GM12878 (cell line): ENCODE results near the gene GMDS. TPM values are rescaled to one million over a fixed set of nuclear protein-coding genes. Genes with fewer than 3 reads are reported as not detected.
A peak's percentile ranks its signal among the peaks of the same experiment; 100 is the strongest.

Source experiments
- ATAC-seq: fragments of 200-7000 bp; cut with Tn5 transposase; 3 replicates; pipeline ENCODE4 v1.9.1; 2020; ENCODE audit warnings: mild to moderate bottlenecking, moderate library complexity
- BruUV-seq: library from RNA; stranded (reverse); fragments of 400-500 nt; replicated peaks from 2 replicates; lab custom pipeline; 2021; lab: Mats Ljungman, UMichigan
- CTCF ChIA-PET: fragments of 300-600 bp; sonication (Branson Sonifier 250); formaldehyde crosslinking; extraction: SDS; loops from one replicate; lab custom pipeline; 2021; ENCODE audit warnings: inconsistent platforms; lab: Yijun Ruan, JAX
- POLR2A ChIA-PET: fragments of 350-600 bp; formaldehyde crosslinking; extraction: SDS; loops from one replicate; lab custom pipeline; 2021; ENCODE audit warnings: inconsistent platforms; lab: Charles Lee
- RAD21 ChIA-PET: fragments of 300-600 bp; sonication (Branson Sonifier 250); formaldehyde crosslinking; loops from one replicate; lab custom pipeline; 2023; ENCODE audit warnings: antibody characterized with exemption; ENCODE audit not compliant: unreplicated experiment; lab: Charles Lee
- SMC1A ChIA-PET: fragments of 300-600 bp; sonication (Branson Sonifier 250); formaldehyde crosslinking; loops from one replicate; lab custom pipeline; 2023; ENCODE audit not compliant: unreplicated experiment, uncharacterized antibody; lab: Charles Lee
- DNase-seq: peaks from one replicate; pipeline ENCODE4 v3.0.0-alpha.2; 2011; ENCODE audit warnings: low read depth, low spot score
- FAIRE-seq: peaks from 3 replicates; lab custom pipeline; 2011; peaks lifted over from hg19 to GRCh38; lab: Jason Lieb, UNC
- H2AFZ ChIP-seq: 2 replicates; pipeline ENCODE4 v1.6.0; 2011; ENCODE audit warnings: low read depth, low read length, control low read depth; ENCODE audit not compliant: control insufficient read depth
- H3K27ac ChIP-seq: 2 replicates; pipeline ENCODE4 v1.5.1; 2011; ENCODE audit warnings: control low read depth; ENCODE audit not compliant: control insufficient read depth, insufficient read depth
- H3K27me3 ChIP-seq, 2 experiments: replicated peaks in 1 of 2; 2 replicates each; pipeline versions ENCODE4 v1.6.0 to v1.6.1; 2011; ENCODE audit warnings: low read length in 1 of 2; ENCODE audit not compliant: control insufficient read depth in 2 of 2, insufficient read depth in 2 of 2
- H3K36me3 ChIP-seq, 2 experiments: 2 replicates each; pipeline ENCODE4 v1.5.1; 2011; ENCODE audit warnings: low read length in 1 of 2; ENCODE audit not compliant: control insufficient read depth in 2 of 2, insufficient read depth in 2 of 2
- H3K4me1 ChIP-seq: 2 replicates; pipeline ENCODE4 v1.6.1; 2011; ENCODE audit warnings: mild to moderate bottlenecking, low read length, moderate library complexity, mixed read lengths; ENCODE audit not compliant: control insufficient read depth, insufficient read depth
- H3K4me2 ChIP-seq: 2 replicates; pipeline ENCODE4 v1.6.0; 2011; ENCODE audit warnings: control low read depth; ENCODE audit not compliant: control insufficient read depth, insufficient read depth
- H3K4me3 ChIP-seq: fragments of 200-600 bp; sonication (generic); 2 replicates; pipeline ENCODE4 v1.5.1; 2016
- H3K79me2 ChIP-seq: 2 replicates; pipeline ENCODE4 v1.6.0; 2011; ENCODE audit warnings: low read length; ENCODE audit not compliant: control insufficient read depth, insufficient read depth
- H3K9ac ChIP-seq: 2 replicates; pipeline ENCODE4 v1.8.0; 2011; ENCODE audit warnings: low read length, control low read depth, mixed read lengths; ENCODE audit not compliant: control insufficient read depth, insufficient read depth
- H3K9me3 ChIP-seq: replicated peaks from 3 replicates; pipeline ENCODE4 v1.5.1; 2011; ENCODE audit warnings: mild to moderate bottlenecking, low read length; ENCODE audit not compliant: control insufficient read depth, insufficient read depth
- H4K20me1 ChIP-seq: 2 replicates; pipeline ENCODE4 v1.6.0; 2011; ENCODE audit not compliant: control insufficient read depth, insufficient read depth
- DPF2 ChIP-seq: fragments of 450-650 bp; IDR thresholded peaks from 2 replicates; pipeline ENCODE4 v1.6.1; 2017; ENCODE audit warnings: mild to moderate bottlenecking
- EED ChIP-seq: sonication (generic); IDR thresholded peaks from 2 replicates; pipeline ENCODE4 v1.6.1; 2016; ENCODE audit warnings: antibody characterized with exemption, low read depth
- EP300 ChIP-seq, 2 experiments: fragments of 150-350 bp in 1 of 2; IDR thresholded peaks; 2 replicates each; pipeline ENCODE4 v1.6.1; 2011 to 2012; ENCODE audit warnings: low read depth in 2 of 2, low read length in 2 of 2, borderline replicate concordance in 1 of 2, improper control_type of control experiment in 1 of 2, inconsistent platforms in 1 of 2; ENCODE audit not compliant: control insufficient read depth in 1 of 2
- MTA3 ChIP-seq: IDR thresholded peaks from 2 replicates; pipeline ENCODE4 v1.6.1; 2012; ENCODE audit warnings: low read length, inconsistent platforms, borderline replicate concordance
- SREBF1 ChIP-seq: IDR thresholded peaks from 2 replicates; pipeline ENCODE4 v1.6.1; 2012; ENCODE audit warnings: mild to moderate bottlenecking, low read length
- WRNIP1 ChIP-seq: IDR thresholded peaks from 2 replicates; pipeline ENCODE4 v1.6.1; 2011; ENCODE audit warnings: low read depth, low read length, improper control_type of control experiment, borderline replicate concordance
- WGBS: methylation state at CpG from one replicate; pipeline ENCODE4 v1.1.6; 2016; ENCODE audit warnings: low lambda C conversion rate; ENCODE audit not compliant: insufficient replicate concordance, insufficient coverage; ENCODE audit errors: missing lambda C conversion rate; 5-methylcytosine and 5-hydroxymethylcytosine counted together
- in situ Hi-C: fragments of 300-500 bp; cut with MboI; formaldehyde crosslinking; loops from 9 replicates; pipeline ENCODE4 v1.14.3; 2018; ENCODE audit warnings: mixed read lengths
- intact Hi-C: fragments of 100-400 bp; cut with micrococcal nuclease; formaldehyde crosslinking; loops from one replicate; pipeline ENCODE4 v1.14.2; 2022; ENCODE audit not compliant: unreplicated experiment
- polyA plus RNA-seq, 11 experiments: library from polyadenylated mRNA; depleted of rRNA in 4 of 11; unstranded in 6 of 11; stranded (reverse) in 5 of 11; fragments of >200 nt; fragmentation: Nextera tagmentation in 4 of 11; fragmentation: Illumina TruSeq in 1 of 11; extraction: Ambion mirVana in 4 of 11; extraction: Trizol in 1 of 11; gene quantifications; 1 replicate in 1 of 11; 2 replicates in 10 of 11; pipeline versions ENCODE4 v1.2.1 to v1.2.3, GENCODE V29; 2011 to 2016; ENCODE audit warnings: inconsistent platforms in 2 of 11, missing spikeins in 2 of 11, low read depth in 1 of 11
- total RNA-seq, 4 experiments: library from RNA; depleted of rRNA in 3 of 4; stranded (reverse); fragments of >200 nt in 3 of 4; fragmentation: Illumina TruSeq in 1 of 4; extraction: Trizol in 1 of 4; gene quantifications; 2 replicates each; pipeline versions ENCODE4 v1.2.1 to v1.2.3, GENCODE V29; 2013 to 2021
- TF ChIP-seq, protein P1 (sequence below): IDR thresholded peaks from 2 replicates; pipeline ENCODE4 v1.6.1; 2012; ENCODE audit warnings: improper control_type of control experiment, low read depth, low read length; ENCODE audit not compliant: insufficient replicate concordance
- TF ChIP-seq, protein P2 (sequence below): IDR thresholded peaks from 2 replicates; pipeline ENCODE4 v1.6.1; 2011; ENCODE audit warnings: low read depth, low read length, improper control_type of control experiment, borderline replicate concordance
- TF ChIP-seq, protein P3 (sequence below): fragments of 450-650 bp; formaldehyde crosslinking; IDR thresholded peaks from 2 replicates; pipeline ENCODE4 v1.4.0; 2020; ENCODE audit warnings: mild to moderate bottlenecking, moderate library complexity
- TF ChIP-seq, protein P4 (sequence below): fragments of 450-650 bp; formaldehyde crosslinking; IDR thresholded peaks from 2 replicates; pipeline ENCODE4 v1.4.0; 2022; ENCODE audit warnings: mild to moderate bottlenecking, moderate library complexity

The GMDS gene
- total and polyA plus RNA-seq, 10 of the 15 experiments (the other 5 are each of a cell fraction or from before 2014, with no cell fraction given), result 0.61 to 53.8 (median 29.3) TPM

DNA sequence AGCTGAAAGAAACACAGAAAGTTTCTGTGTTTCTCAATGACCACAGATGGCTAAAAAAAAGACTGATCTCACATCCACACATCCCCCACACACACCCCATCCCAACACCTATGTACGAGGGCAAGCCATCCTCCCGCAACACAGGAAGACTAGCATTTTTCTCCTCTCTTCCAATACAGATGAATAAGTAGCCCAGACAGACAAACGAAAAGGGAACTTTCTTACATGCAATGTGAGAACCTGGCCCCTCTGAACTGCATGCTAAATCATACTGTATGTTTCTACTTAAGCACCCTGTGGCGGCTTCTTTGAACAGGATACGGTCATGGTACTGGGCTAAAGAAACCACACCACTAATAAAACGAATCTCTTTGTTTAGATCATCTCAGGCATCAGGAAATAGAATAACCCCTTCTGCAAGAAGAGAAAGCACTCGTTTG lies 116.2 kb downstream of the GMDS start:
- whole genome bisulfite sequencing, result 6% methylated on average over 7 of the region's 7 CpGs
- ATAC-seq, result peak; percentile 96
- H3K27me3 ChIP-seq, result no peaks in the 10 kb centered on the region
- peak overlapping the region; percentile 52 for H3K27ac ChIP-seq
- intact Hi-C loops (no loop called here), in situ Hi-C loops (no loop called here)
- ChIA-PET SMC1A (interaction anchor here (0.6 kb wide), 1 partner anchor 79 kb away, joined by 3 read pairs; no protein-coding TSS in a partner anchor), RAD21 (no interaction called here), CTCF (no interaction called here), POLR2A (no interaction called here)
- 0 out of 2 replicates have a peak, but pooled peaks cover 4% of the 10 kb centered on the region for H4K20me1 ChIP-seq
- no peaks in the 10 kb centered on the region; the same call in 1 of the 2 replicates for H3K79me2 ChIP-seq
- no TSS peak for BruUV-seq
- no peaks in the 10 kb centered on the region for H3K36me3 ChIP-seq
- FAIRE-seq, result peak; percentile 92
- H3K4me1 ChIP-seq, result peaks cover 19% of the 10 kb centered on the region
- DNase-seq, result peak; percentile 43
- no peak overlapping the region; the same call in 1 of the 2 replicates for H3K9ac ChIP-seq
- H3K4me2 ChIP-seq, result peak overlapping the region; percentile 52
- no peaks in the 10 kb centered on the region for H3K9me3 ChIP-seq
- peak overlapping the region; percentile 9; the same call in 1 of the 2 replicates for H3K4me3 ChIP-seq
- peak overlapping the region; percentile 13; the same call in 1 of the 2 replicates for H2AFZ ChIP-seq
- TF ChIP-seq, protein P1, sequence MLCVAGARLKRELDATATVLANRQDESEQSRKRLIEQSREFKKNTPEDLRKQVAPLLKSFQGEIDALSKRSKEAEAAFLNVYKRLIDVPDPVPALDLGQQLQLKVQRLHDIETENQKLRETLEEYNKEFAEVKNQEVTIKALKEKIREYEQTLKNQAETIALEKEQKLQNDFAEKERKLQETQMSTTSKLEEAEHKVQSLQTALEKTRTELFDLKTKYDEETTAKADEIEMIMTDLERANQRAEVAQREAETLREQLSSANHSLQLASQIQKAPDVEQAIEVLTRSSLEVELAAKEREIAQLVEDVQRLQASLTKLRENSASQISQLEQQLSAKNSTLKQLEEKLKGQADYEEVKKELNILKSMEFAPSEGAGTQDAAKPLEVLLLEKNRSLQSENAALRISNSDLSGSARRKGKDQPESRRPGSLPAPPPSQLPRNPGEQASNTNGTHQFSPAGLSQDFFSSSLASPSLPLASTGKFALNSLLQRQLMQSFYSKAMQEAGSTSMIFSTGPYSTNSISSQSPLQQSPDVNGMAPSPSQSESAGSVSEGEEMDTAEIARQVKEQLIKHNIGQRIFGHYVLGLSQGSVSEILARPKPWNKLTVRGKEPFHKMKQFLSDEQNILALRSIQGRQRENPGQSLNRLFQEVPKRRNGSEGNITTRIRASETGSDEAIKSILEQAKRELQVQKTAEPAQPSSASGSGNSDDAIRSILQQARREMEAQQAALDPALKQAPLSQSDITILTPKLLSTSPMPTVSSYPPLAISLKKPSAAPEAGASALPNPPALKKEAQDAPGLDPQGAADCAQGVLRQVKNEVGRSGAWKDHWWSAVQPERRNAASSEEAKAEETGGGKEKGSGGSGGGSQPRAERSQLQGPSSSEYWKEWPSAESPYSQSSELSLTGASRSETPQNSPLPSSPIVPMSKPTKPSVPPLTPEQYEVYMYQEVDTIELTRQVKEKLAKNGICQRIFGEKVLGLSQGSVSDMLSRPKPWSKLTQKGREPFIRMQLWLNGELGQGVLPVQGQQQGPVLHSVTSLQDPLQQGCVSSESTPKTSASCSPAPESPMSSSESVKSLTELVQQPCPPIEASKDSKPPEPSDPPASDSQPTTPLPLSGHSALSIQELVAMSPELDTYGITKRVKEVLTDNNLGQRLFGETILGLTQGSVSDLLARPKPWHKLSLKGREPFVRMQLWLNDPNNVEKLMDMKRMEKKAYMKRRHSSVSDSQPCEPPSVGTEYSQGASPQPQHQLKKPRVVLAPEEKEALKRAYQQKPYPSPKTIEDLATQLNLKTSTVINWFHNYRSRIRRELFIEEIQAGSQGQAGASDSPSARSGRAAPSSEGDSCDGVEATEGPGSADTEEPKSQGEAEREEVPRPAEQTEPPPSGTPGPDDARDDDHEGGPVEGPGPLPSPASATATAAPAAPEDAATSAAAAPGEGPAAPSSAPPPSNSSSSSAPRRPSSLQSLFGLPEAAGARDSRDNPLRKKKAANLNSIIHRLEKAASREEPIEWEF, result no peak
- TF ChIP-seq, protein P2, sequence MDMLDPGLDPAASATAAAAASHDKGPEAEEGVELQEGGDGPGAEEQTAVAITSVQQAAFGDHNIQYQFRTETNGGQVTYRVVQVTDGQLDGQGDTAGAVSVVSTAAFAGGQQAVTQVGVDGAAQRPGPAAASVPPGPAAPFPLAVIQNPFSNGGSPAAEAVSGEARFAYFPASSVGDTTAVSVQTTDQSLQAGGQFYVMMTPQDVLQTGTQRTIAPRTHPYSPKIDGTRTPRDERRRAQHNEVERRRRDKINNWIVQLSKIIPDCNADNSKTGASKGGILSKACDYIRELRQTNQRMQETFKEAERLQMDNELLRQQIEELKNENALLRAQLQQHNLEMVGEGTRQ, result no peak
- peak; percentile 85 for TF ChIP-seq EED
- no peak for TF ChIP-seq MTA3
- no peak for TF ChIP-seq EP300 (IDR thresholded peaks at IDR 0.05; ENCODE audit: borderline replicate concordance in 1 of 2, control insufficient read depth in 1 of 2, low read depth in 2 of 2, low read length in 2 of 2)
- no peak for TF ChIP-seq DPF2
- TF ChIP-seq, protein P3, sequence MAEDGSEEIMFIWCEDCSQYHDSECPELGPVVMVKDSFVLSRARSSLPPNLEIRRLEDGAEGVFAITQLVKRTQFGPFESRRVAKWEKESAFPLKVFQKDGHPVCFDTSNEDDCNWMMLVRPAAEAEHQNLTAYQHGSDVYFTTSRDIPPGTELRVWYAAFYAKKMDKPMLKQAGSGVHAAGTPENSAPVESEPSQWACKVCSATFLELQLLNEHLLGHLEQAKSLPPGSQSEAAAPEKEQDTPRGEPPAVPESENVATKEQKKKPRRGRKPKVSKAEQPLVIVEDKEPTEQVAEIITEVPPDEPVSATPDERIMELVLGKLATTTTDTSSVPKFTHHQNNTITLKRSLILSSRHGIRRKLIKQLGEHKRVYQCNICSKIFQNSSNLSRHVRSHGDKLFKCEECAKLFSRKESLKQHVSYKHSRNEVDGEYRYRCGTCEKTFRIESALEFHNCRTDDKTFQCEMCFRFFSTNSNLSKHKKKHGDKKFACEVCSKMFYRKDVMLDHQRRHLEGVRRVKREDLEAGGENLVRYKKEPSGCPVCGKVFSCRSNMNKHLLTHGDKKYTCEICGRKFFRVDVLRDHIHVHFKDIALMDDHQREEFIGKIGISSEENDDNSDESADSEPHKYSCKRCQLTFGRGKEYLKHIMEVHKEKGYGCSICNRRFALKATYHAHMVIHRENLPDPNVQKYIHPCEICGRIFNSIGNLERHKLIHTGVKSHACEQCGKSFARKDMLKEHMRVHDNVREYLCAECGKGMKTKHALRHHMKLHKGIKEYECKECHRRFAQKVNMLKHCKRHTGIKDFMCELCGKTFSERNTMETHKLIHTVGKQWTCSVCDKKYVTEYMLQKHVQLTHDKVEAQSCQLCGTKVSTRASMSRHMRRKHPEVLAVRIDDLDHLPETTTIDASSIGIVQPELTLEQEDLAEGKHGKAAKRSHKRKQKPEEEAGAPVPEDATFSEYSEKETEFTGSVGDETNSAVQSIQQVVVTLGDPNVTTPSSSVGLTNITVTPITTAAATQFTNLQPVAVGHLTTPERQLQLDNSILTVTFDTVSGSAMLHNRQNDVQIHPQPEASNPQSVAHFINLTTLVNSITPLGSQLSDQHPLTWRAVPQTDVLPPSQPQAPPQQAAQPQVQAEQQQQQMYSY (CRISPR knock-in tag), result no peak
- TF ChIP-seq, protein P4, sequence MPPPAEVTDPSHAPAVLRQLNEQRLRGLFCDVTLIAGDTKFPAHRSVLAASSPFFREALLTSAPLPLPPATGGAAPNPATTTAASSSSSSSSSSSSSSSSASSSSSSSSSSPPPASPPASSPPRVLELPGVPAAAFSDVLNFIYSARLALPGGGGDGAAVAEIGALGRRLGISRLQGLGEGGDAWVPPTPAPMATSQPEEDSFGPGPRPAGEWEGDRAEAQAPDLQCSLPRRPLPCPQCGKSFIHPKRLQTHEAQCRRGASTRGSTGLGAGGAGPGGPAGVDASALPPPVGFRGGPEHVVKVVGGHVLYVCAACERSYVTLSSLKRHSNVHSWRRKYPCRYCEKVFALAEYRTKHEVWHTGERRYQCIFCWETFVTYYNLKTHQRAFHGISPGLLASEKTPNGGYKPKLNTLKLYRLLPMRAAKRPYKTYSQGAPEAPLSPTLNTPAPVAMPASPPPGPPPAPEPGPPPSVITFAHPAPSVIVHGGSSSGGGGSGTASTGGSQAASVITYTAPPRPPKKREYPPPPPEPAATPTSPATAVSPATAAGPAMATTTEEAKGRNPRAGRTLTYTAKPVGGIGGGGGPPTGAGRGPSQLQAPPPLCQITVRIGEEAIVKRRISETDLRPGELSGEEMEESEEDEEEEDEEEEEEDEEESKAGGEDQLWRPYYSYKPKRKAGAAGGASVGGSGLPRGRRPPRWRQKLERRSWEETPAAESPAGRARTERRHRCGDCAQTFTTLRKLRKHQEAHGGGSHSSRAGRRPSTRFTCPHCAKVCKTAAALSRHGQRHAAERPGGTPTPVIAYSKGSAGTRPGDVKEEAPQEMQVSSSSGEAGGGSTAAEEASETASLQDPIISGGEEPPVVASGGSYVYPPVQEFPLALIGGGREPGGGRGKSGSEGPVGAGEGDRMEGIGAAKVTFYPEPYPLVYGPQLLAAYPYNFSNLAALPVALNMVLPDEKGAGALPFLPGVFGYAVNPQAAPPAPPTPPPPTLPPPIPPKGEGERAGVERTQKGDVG (CRISPR knock-in tag), result no peak
- no peak for TF ChIP-seq WRNIP1
- no peak for TF ChIP-seq SREBF1
